GM19395 (cell line): Measurements from ENCODE around the gene MSH4.
"Not testable (repeated sequence)": the region's sequence is repeated elsewhere in the genome, so short reads cannot be mapped to it uniquely, and the experiment has no call there.

Experiments used
- ATAC-seq: cut with Tn5 transposase; IDR thresholded peaks from one replicate; pipeline ENCODE4 v1.9.1; 2021; ENCODE audit warnings: mild to moderate bottlenecking, moderate library complexity; ENCODE audit not compliant: unreplicated experiment

The MSH4 gene

DNA sequence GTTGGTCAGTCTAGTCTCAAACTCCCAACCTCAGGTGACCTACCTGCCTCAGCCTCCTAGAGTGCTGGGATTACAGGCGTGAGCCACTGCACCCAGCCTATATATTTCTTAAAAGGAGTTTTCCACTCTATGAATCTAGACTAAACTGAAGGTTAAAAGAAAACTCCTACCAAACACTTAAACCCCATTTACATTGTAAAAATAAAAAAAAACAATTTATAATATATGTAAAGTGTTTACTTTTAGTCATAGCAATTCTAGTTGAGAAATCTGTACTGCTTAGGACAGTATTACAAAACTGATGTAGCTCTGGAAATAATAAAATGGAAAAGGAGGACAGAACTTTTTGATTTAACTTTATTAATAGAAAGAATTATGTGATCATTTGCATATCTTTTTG lies 126.0 kb downstream of the MSH4 start:
- no peak for ATAC-seq

DNA sequence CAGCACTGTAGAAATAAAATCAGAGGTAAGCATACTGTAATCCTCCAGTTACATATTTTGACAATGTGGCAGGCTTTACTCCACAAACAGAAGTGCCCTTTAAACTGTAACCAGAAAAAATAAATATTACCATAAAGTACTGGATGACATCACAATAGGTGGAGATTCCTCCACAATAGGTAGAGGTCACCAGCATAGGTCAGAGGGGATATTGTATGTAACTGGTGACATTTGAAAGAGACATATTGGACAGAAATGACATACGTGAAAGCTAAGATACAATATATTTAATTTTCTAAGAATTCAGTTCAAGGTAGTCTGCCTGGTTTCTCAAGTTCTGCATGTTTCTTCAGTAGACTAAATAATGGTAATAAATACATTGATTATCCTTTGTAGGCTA lies 135.6 kb downstream of the MSH4 start, which contains the start of gene ASB17:
Gene ASB17, minus strand, starts transcription at position 101 of the 400 bp plus-strand sequence. CDS start 113 bp downstream, outside the sequence.
- ATAC-seq = no peak

DNA sequence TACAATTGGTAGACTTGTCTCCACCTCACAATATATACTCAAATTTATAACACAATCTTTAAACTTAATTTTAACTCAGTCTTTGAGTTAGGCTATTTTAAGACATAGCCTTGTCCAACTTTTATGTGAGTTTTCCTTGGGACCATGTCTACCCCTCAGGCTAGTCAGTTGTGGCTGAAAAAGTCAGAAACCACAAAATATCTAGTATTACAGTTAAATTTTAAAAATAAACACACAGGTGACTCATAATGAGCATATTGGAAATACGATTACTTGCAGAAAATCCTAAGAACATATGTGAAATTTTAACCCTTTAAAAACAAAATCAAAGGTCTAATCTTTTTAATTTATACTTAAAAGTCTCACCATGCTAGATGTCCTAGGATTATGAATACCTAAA lies 140.4 kb downstream of the MSH4 start:
- no peak for ATAC-seq

DNA sequence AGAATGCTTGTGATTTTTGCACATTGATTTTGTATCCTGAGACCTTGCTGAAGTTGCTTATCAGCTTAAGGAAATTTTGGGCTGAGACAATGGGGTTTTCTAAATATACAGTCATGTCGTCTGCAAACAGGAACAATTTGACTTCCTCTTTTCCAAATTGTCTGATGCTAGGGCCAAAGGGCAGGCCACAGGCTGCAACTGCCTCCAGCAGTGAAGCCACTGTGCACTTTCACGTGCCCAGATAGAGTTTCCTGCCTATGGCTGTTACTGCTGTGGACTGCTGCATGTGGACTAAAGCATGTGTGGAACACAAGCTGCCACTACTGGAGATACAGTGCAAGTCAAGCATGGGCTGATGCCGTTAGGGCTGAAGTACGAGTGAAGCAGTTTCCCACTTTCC lies 146.4 kb downstream of the MSH4 start:
- not testable (repeated sequence) for ATAC-seq

DNA sequence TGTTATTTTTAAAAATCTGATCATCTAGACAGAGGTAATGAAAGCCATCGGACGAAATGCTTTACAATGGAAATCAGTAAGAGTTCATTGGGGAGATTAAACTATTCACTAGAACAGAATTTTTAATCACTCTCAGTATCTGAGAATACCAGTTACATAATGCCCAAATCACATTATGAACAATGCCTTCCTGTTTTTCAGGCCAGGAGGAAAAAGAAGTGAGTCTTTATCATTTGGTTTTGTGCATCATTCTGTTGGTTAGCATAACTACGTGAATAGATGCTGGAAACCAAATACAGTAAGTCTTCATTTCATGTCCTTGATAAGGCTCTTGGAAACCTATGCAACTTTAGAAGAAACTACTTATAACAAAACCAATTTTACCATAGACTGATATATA lies 153.5 kb downstream of the MSH4 start:
- no peak for ATAC-seq

DNA sequence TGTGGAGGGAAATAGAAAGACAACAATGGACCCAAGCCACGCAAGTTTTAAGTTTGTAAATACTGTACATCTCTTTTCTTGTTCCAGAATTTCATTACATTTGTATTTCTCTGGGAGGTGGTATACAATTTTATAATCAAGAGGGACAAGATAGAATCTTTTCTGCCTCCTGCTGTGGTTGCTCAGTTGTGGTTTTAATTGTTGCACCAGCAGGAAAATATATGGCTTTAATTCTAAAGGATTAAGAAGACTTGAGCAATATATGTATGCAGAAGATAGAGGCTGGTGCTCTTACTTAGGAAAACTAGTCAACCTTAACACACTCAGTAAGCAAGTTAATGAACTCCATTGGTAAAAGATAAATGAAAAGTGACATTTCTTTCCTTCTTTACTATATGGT lies 155.3 kb downstream of the MSH4 start:
- no peak for ATAC-seq

DNA sequence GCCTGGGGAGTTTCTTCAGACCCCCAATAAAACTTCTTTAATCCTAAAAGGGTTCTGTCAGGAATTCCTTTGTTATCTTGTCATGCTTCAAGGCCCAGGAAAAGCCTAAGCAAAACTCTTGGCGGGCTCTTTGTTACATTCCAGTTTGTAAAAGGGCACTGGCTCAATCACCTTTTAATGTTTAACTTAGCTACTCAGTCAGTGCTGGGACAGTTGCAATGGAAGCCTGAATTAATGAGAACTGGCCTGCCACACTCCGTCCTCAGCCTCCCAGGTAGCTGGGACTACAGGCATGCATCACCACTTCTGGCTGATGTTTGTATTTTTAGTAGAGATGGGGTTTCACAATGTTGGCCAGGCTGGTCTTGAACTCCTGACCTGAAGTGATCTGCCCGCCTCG lies 156.8 kb downstream of the MSH4 start:
- no peak for ATAC-seq

DNA sequence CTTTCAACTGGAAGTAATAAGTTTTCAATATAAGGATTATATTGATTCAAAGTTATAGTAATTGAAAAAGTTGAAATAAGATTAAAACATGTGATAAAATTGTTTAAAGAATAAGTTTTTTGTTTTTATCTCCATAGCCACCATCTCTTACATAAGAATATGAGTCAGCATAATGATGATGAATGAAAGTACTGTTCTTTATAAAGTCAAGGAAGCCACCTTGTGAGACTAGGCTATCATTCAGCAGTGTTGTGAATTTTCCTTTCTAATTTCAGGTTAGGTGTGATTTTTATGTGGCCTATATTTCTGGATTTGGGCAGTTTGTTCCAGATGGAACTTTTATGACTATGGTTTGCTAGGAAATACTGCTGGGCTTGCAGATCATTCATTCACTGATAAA lies 157.9 kb downstream of the MSH4 start:
- ATAC-seq = no peak
